NCI-H187 treated with DMSO at 0.1 percent for 48 hours (cell line): Measurements from ENCODE around the gene NBPF15.
A peak's percentile ranks its signal among the peaks of the same experiment; 100 is the strongest.
"Not testable (repeated sequence)": the region's sequence is repeated elsewhere in the genome, so short reads cannot be mapped to it uniquely, and the experiment has no call there.

Experiments used
- DNase-seq: peaks from one replicate; lab custom pipeline; 2025; lab: John Stamatoyannopoulos, UW

Gene NBPF15

GRCh38 chr1:144461136-144461759 is at the start of gene NBPF15:
Gene NBPF15, minus strand, starts transcription at chr1:144461669. Its CDS starts 21,666 bp downstream, at chr1:144440003.
- DNase-seq = not testable (repeated sequence)

- DNase-seq = not testable (repeated sequence)
Observed at GRCh38 chr1:144496429-144496828, 35.0 kb upstream of the NBPF15 start.

GRCh38 chr1:144494130-144494529 is 32.7 kb upstream of the NBPF15 start:
- not testable (repeated sequence) for DNase-seq

- DNase-seq = not testable (repeated sequence)
Observed at GRCh38 chr1:144490394-144490793, 28.9 kb upstream of the NBPF15 start.

- not testable (repeated sequence) for DNase-seq
Observed at GRCh38 chr1:144487002-144487401, 25.5 kb upstream of the NBPF15 start.

GRCh38 chr1:144485048-144485993 is 23.9 kb upstream of the NBPF15 start:
- DNase-seq = not testable (repeated sequence)

GRCh38 chr1:144473897-144474296 is 12.4 kb upstream of the NBPF15 start:
- not testable (repeated sequence) for DNase-seq

GRCh38 chr1:144471434-144471833 is 10.0 kb upstream of the NBPF15 start:
- not testable (repeated sequence) for DNase-seq

- not testable (repeated sequence) for DNase-seq
Observed at GRCh38 chr1:144461778-144462177, 309 bp upstream of the NBPF15 start.

GRCh38 chr1:144460686-144461085 is 783 bp downstream of the NBPF15 start:
- not testable (repeated sequence) for DNase-seq

GRCh38 chr1:144442402-144442801 is 19.1 kb downstream of the NBPF15 start:
- not testable (repeated sequence) for DNase-seq

- not testable (repeated sequence) for DNase-seq
Observed at GRCh38 chr1:144439737-144440136, 21.7 kb downstream of the NBPF15 start.

GRCh38 chr1:144418891-144419694 is 42.4 kb downstream of the NBPF15 start:
- DNase-seq = not testable (repeated sequence)

GRCh38 chr1:144413404-144414118 is 47.9 kb downstream of the NBPF15 start:
- not testable (repeated sequence) for DNase-seq

GRCh38 chr1:144412491-144413403 is 48.7 kb downstream of the NBPF15 start:
- peak; percentile 64 for DNase-seq

GRCh38 chr1:144412068-144412471 is 49.4 kb downstream of the NBPF15 start:
- DNase-seq = not testable (repeated sequence)

GRCh38 chr1:144402807-144403206 is 58.7 kb downstream of the NBPF15 start:
- not testable (repeated sequence) for DNase-seq

- DNase-seq = not testable (repeated sequence)
Observed at GRCh38 chr1:144371651-144372050, 89.8 kb downstream of the NBPF15 start.
